ENCODE measurements around the gene LGALS9B.
"Not testable (repeated sequence)": the region's sequence is repeated elsewhere in the genome, so short reads cannot be mapped to it uniquely, and the experiment has no call there.

LGALS9B gene

DNA sequence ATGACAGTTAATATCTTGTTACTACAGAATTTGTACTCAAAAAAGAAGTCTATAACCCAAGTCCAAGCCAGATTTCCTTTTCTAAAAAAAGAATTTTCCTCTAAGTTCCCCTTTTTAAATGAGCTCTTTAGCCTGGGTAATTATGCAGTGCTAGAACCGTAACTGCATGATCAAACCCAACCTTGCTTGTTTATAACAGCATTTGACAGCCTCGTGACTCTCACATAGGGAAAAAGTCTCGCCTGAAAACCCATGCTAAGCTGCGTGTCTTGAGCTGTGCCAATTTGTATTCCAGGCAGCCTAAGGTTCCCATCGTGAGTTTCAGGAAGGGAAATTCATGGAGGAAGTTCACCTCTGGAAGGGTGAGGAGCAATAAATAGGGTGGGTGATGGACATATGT, 44.5 kb downstream of the LGALS9B start:
- H3K9me2 ChIP-seq (replicated peaks; ENCODE audit: control insufficient read depth, low read length); H3F3A ChIP-seq (ENCODE audit: control insufficient read depth, insufficient read depth); H4K20me1 ChIP-seq (ENCODE audit: control insufficient read depth, insufficient read depth, low read depth, low read length); H3K9me3 ChIP-seq (ENCODE audit: control insufficient read depth, insufficient read depth, low read length); H3K4me3 ChIP-seq (ENCODE audit: low read length); H3K27ac ChIP-seq (ENCODE audit: low read depth, low read length); H3K4me1 ChIP-seq (ENCODE audit: control insufficient read depth, low read length); H3K36me3 ChIP-seq (ENCODE audit: control insufficient read depth, low read length); H3K4me2 ChIP-seq (ENCODE audit: low read length); H3K27me3 ChIP-seq (ENCODE audit: control insufficient read depth, low read length); H3K79me2 ChIP-seq (ENCODE audit: control insufficient read depth, low read length): not testable (repeated sequence)

DNA sequence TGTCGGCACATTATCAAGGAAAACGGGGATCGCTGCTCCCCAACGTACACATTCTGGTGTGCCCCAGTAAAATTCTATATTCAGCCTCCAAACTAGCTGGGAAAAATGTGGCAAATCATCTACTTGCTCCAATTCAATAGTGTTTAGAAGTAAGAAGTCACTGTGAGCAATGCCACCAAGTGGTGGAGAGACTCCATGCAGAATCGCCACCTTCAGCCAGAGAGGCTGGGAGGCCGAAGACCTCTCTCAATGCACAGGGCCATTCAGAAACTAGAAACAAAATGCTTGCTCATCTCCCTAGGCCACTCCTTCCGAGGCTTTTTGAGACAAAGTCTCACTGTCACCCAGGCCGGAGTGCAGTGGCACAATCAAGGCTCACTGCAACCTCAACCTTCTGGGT, 48.5 kb downstream of the LGALS9B start:
- H3K4me2 ChIP-seq (ENCODE audit: low read length); H3K27ac ChIP-seq (ENCODE audit: low read depth, low read length); H3K27me3 ChIP-seq (ENCODE audit: control insufficient read depth, low read length); H3K9me2 ChIP-seq (replicated peaks; ENCODE audit: control insufficient read depth, low read length); H3K4me3 ChIP-seq (ENCODE audit: low read length); H3F3A ChIP-seq (ENCODE audit: control insufficient read depth, insufficient read depth); H3K4me1 ChIP-seq (ENCODE audit: control insufficient read depth, low read length); H3K36me3 ChIP-seq (ENCODE audit: control insufficient read depth, low read length); H3K9me3 ChIP-seq (ENCODE audit: control insufficient read depth, insufficient read depth, low read length); H3K79me2 ChIP-seq (ENCODE audit: control insufficient read depth, low read length); H4K20me1 ChIP-seq (ENCODE audit: control insufficient read depth, insufficient read depth, low read depth, low read length): not testable (repeated sequence)

DNA sequence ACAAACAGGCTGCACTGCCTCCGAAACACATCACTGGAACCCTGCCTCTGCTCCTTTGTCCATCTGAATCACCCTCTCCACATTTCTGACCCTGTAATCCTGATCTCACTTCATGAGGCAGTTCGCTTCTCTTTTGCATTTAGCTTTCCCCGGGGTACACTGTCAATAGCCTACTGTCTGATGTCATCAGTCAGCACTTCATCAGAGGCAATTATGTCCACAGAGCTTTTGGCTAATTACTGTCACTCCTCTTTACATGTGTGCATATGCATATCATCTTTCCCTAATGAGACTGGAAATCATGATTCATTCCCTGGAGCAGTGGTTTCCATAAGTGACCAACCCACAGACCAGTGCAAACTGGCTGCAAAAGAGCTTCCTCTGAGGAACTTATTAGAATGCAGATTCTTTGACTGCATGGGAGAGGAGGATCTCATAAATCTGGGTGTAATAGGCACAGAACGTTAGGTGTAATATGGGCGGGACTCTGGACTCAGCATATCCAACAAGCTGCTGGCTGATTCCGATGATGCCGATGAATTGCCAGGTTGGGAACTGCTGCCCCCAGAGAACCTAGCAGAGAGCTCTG, 49.8 kb downstream of the LGALS9B start:
- H3K4me2 ChIP-seq (ENCODE audit: low read length); H3K27ac ChIP-seq (ENCODE audit: low read depth, low read length); H3K27me3 ChIP-seq (ENCODE audit: control insufficient read depth, low read length); H3F3A ChIP-seq (ENCODE audit: control insufficient read depth, insufficient read depth); H3K4me3 ChIP-seq (ENCODE audit: low read length); H3K9me3 ChIP-seq (ENCODE audit: control insufficient read depth, insufficient read depth, low read length); H3K79me2 ChIP-seq (ENCODE audit: control insufficient read depth, low read length); H4K20me1 ChIP-seq (ENCODE audit: control insufficient read depth, insufficient read depth, low read depth, low read length); H3K4me1 ChIP-seq (ENCODE audit: control insufficient read depth, low read length); H3K36me3 ChIP-seq (ENCODE audit: control insufficient read depth, low read length); H3K9me2 ChIP-seq (replicated peaks; ENCODE audit: control insufficient read depth, low read length): not testable (repeated sequence)

DNA sequence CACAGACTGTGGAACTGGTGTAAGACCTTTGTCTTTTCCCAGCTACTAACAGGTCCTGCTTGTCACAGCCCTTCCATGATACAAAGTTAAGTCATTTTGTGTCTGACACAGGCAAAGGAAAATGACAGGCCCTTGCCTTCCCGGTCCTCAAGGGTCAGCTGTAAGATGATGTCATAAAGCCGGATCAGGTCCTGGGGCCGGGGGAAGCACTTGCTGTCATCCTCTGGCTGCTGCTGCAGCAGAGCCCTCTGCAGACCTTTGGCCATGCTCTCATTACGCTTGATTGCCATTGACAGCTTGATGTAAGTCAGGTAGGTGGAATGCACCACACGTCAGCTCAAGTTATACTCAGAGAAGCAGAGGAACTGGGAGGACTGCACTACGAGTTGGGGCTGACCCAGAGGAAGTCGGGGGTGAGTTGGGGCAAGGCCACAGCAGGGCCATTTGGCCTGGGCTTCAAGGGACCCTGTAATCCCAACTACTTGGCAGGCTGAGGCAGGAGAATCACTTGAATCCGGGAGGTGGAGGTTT, 50.9 kb downstream of the LGALS9B start:
- H3K36me3 ChIP-seq (ENCODE audit: control insufficient read depth, low read length), result not testable (repeated sequence)

DNA sequence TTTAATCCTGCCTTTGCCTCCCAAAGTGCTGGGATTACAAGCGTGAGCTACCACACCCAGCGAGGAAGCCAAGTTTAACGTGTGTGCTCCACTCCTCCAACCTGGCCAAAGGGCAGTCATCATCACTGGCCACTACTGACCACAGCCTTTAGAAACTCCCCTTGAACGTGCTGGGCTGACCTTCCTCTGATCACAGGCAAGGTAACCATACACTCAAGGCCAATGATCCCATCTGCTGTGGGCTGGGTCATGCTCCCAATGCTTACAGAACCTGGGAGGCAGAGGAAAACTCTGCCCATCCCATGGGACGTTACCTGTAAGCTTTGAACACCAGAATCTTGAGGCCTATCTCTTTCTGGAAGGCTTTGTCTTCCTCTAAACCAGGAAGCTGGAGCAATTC, 51.9 kb downstream of the LGALS9B start:
- not testable (repeated sequence) for H3K27me3 ChIP-seq (ENCODE audit: control insufficient read depth, low read length); H4K20me1 ChIP-seq (ENCODE audit: control insufficient read depth, insufficient read depth, low read depth, low read length); H3K79me2 ChIP-seq (ENCODE audit: control insufficient read depth, low read length); H3K36me3 ChIP-seq (ENCODE audit: control insufficient read depth, low read length); H3K4me2 ChIP-seq (ENCODE audit: low read length); H3F3A ChIP-seq (ENCODE audit: control insufficient read depth, insufficient read depth); H3K9me2 ChIP-seq (replicated peaks; ENCODE audit: control insufficient read depth, low read length); H3K4me3 ChIP-seq (ENCODE audit: low read length); H3K9me3 ChIP-seq (ENCODE audit: control insufficient read depth, insufficient read depth, low read length); H3K4me1 ChIP-seq (ENCODE audit: control insufficient read depth, low read length); H3K27ac ChIP-seq (ENCODE audit: low read depth, low read length)

More for the DNA sequence above, 50.9 kb downstream of the LGALS9B start:
- not testable (repeated sequence) for H3K4me2 ChIP-seq (ENCODE audit: low read length); H3K4me3 ChIP-seq (ENCODE audit: low read length); H3K9me2 ChIP-seq (replicated peaks; ENCODE audit: control insufficient read depth, low read length); H4K20me1 ChIP-seq (ENCODE audit: control insufficient read depth, insufficient read depth, low read depth, low read length); H3F3A ChIP-seq (ENCODE audit: control insufficient read depth, insufficient read depth); H3K27me3 ChIP-seq (ENCODE audit: control insufficient read depth, low read length); H3K79me2 ChIP-seq (ENCODE audit: control insufficient read depth, low read length); H3K9me3 ChIP-seq (ENCODE audit: control insufficient read depth, insufficient read depth, low read length); H3K27ac ChIP-seq (ENCODE audit: low read depth, low read length); H3K4me1 ChIP-seq (ENCODE audit: control insufficient read depth, low read length)

DNA sequence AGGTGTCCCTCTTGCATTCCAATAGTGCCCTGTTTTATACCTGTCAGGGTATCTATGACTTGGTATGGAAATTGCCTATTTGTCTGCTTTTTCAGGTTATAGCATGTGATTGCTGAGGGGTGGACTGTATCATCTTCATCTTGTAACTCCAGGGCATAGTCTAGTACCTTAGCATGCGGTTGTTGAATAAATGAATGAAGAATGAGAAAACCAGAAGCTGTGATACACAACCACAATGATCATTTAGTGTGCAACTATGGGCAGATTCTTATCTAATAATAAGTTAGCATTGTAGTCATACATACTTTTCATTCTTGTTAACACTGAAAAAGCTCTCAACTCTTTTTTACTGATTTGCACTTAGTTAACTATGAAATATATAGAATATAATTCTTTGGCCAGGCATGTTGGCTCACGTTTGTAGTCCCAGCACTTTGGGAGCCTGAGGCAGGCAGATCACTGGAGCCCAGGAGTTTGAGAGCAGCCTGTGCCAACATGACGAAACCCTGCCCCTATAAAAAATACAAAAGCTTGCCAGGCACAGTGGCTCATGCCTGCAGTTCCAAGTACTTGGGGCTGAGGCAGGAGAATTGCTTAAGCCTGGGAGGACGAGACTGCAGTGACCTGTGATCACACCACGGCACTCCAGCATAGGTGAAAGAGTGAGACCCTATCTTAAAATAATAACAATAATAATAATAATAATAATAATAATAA, 65.9 kb downstream of the LGALS9B start:
- H3K4me3 ChIP-seq (ENCODE audit: low read length); H3K27me3 ChIP-seq (ENCODE audit: control insufficient read depth, low read length); H4K20me1 ChIP-seq (ENCODE audit: control insufficient read depth, insufficient read depth, low read depth, low read length); H3F3A ChIP-seq (ENCODE audit: control insufficient read depth, insufficient read depth); H3K4me1 ChIP-seq (ENCODE audit: control insufficient read depth, low read length); H3K4me2 ChIP-seq (ENCODE audit: low read length); H3K36me3 ChIP-seq (ENCODE audit: control insufficient read depth, low read length); H3K27ac ChIP-seq (ENCODE audit: low read depth, low read length); H3K9me2 ChIP-seq (replicated peaks; ENCODE audit: control insufficient read depth, low read length); H3K79me2 ChIP-seq (ENCODE audit: control insufficient read depth, low read length); H3K9me3 ChIP-seq (ENCODE audit: control insufficient read depth, insufficient read depth, low read length): not testable (repeated sequence)

DNA sequence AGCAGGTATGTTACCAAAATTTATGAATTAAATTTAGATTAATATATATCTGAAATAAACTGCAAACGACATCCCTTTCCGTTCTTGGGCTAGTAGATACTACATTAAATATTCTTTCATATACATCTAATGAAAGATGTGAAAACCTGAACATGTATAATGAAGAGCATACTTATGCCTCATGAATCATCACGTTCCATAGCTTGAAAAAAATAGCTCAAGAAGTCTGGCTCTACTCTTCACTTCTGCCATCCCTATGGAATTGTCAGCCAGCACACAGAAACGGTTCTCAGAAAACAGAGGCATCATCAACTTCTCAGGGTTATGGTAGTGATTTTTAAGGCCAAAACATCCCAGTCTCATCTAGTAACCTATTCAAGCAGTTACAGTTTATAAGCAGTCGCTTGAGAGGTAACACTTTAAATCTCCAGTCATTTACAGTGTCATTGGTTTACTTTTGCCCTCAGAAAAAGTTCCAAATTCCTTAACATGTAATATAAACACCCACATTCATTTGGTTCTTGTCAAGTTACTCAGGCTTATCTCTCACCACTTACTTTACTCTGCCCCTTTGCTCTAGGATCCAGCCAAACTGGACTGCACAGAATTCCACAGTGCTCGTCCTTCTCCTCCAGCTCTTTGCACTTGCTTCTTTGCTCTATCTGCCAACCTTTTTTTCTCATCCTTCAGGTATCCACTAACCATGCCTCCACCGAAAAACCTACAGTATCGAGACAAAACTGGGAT, 66.6 kb downstream of the LGALS9B start:
- H3K4me2 ChIP-seq (ENCODE audit: low read length); H3K79me2 ChIP-seq (ENCODE audit: control insufficient read depth, low read length); H3K4me3 ChIP-seq (ENCODE audit: low read length); H3K27ac ChIP-seq (ENCODE audit: low read depth, low read length); H3K27me3 ChIP-seq (ENCODE audit: control insufficient read depth, low read length); H3K36me3 ChIP-seq (ENCODE audit: control insufficient read depth, low read length); H4K20me1 ChIP-seq (ENCODE audit: control insufficient read depth, insufficient read depth, low read depth, low read length); H3K9me3 ChIP-seq (ENCODE audit: control insufficient read depth, insufficient read depth, low read length); H3K9me2 ChIP-seq (replicated peaks; ENCODE audit: control insufficient read depth, low read length); H3F3A ChIP-seq (ENCODE audit: control insufficient read depth, insufficient read depth); H3K4me1 ChIP-seq (ENCODE audit: control insufficient read depth, low read length): not testable (repeated sequence)

All from DOHH2 (cell line).